IPS DF 19.7 (cell line): ENCODE results near the gene DTX1.
A peak's percentile ranks its signal among the peaks of the same experiment; 100 is the strongest.

ENCODE experiments used
- DNase-seq: peaks from one replicate; pipeline ENCODE4 v3.0.0-alpha.2; 2013; ENCODE audit warnings: low read depth, low spot score

Gene DTX1

GRCh38 chr12:113056631-113057488 lies at the start of gene DTX1:
DTX1 (plus strand) TSS chr12:113056730; CDS start chr12:113058193, 1,463 bp downstream.
- no peak for DNase-seq

- no peak for DNase-seq
Measured at GRCh38 chr12:113007166-113007565, 49.4 kb upstream of the DTX1 start.

GRCh38 chr12:113010701-113011100 lies 45.8 kb upstream of the DTX1 start:
- DNase-seq = no peak

GRCh38 chr12:113014565-113014964 lies 42.0 kb upstream of the DTX1 start:
- no peak for DNase-seq

- DNase-seq = no peak
Measured at GRCh38 chr12:113016796-113017195, 39.7 kb upstream of the DTX1 start.

- DNase-seq = no peak
Measured at GRCh38 chr12:113019025-113019424, 37.5 kb upstream of the DTX1 start.

GRCh38 chr12:113021500-113021899 lies 35.0 kb upstream of the DTX1 start:
- no peak for DNase-seq

GRCh38 chr12:113022563-113023297 lies 33.8 kb upstream of the DTX1 start:
- DNase-seq = no peak

GRCh38 chr12:113027726-113028125 lies 28.8 kb upstream of the DTX1 start:
- no peak for DNase-seq

GRCh38 chr12:113030875-113031525 lies 25.5 kb upstream of the DTX1 start:
- DNase-seq = peak; percentile 78

GRCh38 chr12:113039911-113040445 lies 16.6 kb upstream of the DTX1 start:
- no peak for DNase-seq

GRCh38 chr12:113040722-113041171 lies 15.8 kb upstream of the DTX1 start:
- DNase-seq = no peak

- DNase-seq = no peak
Measured at GRCh38 chr12:113041560-113041959, 15.0 kb upstream of the DTX1 start.

GRCh38 chr12:113043240-113043639 lies 13.3 kb upstream of the DTX1 start:
- DNase-seq = no peak

- no peak for DNase-seq
Measured at GRCh38 chr12:113044516-113044915, 12.0 kb upstream of the DTX1 start.

- no peak for DNase-seq
Measured at GRCh38 chr12:113048716-113049127, 7.8 kb upstream of the DTX1 start.

- DNase-seq = no peak
Measured at GRCh38 chr12:113049976-113050742, 6.4 kb upstream of the DTX1 start.

GRCh38 chr12:113050795-113051194 lies 5.7 kb upstream of the DTX1 start:
- DNase-seq = no peak

- no peak for DNase-seq
Measured at GRCh38 chr12:113051759-113052158, 4.8 kb upstream of the DTX1 start.

- no peak for DNase-seq
Measured at GRCh38 chr12:113052326-113052725, 4.2 kb upstream of the DTX1 start.

GRCh38 chr12:113054948-113055486 lies 1.5 kb upstream of the DTX1 start:
- no peak for DNase-seq
